CD4-positive, alpha-beta T cell treated with Interleukin-17A for 1 hour (primary cell): ENCODE results near the gene PTGDR2.

ENCODE experiments used
- DNase-seq: peaks from one replicate; pipeline ENCODE4 v3.0.0-alpha.2; 2020

PTGDR2 gene

DNA sequence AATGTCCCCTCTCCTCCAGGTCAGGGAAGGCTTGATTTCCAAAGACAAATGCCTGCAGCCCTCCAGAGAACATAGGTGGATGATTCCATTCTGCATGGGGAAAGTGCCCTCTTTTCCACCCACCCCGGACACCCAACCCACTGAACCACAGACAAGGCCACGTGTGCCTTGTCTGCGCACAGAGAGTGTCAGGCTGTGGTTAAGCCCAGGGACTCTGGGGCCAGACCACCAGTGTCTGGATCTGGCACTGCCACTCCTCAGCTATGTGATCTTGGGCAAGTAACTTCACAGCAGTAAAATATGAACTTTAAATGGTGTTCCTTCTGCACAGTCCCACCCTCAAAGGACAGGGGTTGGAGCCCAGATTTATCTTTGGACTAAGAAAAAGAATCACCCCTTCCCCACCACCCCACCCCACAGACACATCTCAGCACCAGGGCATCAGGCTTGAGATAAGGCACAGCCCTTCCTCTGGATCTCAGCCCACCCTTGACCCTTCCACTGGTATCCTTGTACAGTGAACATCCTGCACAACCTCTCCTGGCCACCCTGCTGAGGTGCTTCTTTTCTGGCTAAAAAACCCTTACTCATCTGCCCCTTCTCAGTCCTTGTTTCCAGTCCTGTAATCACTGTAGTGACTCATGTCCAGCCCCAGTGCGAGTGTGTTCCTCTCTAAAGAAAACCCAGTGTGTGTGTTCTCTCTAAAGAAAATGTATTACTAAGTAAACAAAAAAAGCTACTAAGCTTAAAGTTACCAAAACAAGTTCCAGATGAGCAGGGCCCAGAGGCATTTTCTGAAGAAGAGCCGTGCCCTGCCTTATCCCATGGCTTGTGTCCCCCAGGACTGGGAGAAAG, 1.9 kb upstream of the PTGDR2 start:
- DNase-seq = no peak

DNA sequence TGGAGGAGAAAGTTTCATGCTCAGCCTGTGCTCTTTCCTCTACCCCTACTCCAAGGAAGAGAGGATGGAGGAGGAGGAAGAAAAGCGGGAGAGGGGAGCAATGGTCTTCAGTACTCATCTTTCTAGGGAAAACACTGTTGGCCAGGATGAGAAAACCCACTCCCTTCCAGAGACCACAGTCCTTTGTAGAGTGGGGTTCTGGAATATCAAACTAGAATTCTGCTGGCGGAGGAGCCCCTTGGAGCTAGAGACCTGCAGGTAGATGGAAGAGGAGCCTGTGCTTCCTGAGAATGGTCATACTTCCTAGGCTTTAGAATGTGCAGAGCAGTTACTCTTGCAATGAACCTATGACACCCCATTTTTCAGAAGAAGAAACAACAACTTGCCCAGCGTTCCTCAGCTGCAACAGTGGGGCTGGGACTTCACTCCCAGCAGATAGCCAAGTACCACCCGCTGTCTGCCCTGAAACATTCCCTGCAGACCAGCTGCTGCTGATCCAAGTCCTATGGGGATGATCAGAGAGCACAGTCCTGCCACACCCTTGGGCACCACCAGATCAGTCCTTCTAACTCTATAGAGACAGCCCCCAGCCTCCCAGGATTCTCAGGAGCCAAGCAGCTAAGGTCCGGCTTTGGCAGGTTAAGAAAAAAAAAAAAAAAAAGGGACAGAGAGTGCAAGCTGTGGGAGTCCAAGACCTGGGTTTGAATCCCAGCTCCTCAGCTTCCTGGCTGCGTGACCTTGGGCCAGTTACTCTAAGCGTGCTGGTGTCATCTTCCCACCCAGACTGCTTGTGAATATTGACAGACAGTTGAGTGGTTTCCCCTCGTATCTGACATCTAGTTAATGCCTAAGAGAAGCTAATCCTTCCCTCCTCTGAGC, 664 bp downstream of the PTGDR2 start:
- no peak for DNase-seq

DNA sequence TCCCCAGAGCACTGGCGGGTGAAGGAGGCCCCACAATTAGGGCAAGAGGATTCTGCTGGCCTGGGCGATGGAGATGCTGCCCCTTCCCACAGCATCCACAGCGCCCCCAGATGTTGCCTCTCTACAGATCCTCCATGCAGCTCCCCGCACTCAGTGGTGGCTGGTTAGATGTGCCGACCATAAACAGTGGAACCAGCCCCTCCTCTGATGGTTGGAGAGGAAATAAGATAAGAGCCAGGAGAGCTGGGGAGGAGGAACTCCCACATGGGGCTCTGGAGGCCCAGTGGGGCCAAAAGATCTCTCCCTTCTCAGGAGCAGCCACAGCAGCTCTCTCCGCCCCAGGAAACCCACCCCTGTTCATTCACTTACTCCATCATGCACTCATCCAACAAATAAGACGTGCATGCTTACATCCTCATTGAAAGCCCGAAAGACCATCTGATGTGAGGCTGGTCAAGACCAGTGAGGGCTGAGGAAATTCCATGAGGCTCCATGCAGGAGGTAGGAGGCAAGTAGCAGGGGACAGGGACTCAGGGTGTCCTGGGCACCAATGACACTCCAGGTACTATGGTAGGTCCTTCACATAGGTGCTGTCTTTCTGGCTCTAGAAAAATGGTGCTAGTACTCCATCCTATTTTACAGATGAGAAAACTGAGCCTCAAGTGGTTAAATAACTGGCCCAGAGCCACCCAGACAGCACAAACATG, 1.5 kb downstream of the PTGDR2 start:
- DNase-seq = no peak

DNA sequence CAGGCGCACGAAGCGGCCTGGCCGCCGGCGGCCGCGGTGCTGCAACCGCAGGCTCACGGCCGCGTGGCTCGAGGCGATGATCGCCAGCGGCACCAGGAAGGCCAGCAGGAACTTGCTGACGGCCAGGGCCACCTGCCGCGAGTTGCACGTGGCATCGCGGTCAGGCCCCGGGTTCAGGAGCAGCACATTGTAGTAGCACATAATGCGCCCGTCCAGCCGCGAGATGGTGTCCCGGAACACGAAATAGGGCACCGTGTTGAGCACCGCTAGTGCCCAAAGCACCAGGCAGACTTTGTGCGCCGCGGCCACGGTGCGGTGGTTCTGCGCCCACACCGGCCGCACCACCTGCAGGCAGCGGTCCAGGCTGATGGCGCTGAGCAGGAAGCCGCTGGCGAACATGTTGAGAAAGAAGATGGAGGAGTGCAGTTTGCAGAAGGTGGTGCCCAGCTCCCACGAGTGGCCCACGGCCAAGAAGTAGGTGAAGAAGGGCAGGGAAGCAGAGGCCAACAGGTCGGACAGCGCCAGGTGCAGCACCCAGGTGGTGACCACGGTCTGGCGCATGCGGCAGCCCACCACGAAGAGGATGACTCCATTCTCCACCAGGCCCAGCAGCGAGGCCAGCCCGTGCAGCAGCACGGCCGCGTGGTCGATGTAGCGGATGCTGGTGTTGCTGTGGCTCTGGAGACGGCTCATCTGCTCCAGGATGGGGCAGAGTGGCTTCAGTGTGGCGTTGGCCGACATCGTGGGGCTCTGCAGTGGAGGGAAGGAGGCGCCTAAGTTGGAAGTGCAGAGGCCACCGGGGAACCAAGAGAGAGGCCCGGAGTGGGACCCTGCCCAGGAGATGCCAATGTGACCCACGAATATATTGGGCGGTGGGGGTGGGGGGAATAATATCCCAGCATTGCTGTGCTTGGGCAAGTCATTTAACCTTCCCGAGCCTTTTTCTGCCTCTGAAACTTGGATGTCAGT, 2.5 kb downstream of the PTGDR2 start:
- DNase-seq = no peak

DNA sequence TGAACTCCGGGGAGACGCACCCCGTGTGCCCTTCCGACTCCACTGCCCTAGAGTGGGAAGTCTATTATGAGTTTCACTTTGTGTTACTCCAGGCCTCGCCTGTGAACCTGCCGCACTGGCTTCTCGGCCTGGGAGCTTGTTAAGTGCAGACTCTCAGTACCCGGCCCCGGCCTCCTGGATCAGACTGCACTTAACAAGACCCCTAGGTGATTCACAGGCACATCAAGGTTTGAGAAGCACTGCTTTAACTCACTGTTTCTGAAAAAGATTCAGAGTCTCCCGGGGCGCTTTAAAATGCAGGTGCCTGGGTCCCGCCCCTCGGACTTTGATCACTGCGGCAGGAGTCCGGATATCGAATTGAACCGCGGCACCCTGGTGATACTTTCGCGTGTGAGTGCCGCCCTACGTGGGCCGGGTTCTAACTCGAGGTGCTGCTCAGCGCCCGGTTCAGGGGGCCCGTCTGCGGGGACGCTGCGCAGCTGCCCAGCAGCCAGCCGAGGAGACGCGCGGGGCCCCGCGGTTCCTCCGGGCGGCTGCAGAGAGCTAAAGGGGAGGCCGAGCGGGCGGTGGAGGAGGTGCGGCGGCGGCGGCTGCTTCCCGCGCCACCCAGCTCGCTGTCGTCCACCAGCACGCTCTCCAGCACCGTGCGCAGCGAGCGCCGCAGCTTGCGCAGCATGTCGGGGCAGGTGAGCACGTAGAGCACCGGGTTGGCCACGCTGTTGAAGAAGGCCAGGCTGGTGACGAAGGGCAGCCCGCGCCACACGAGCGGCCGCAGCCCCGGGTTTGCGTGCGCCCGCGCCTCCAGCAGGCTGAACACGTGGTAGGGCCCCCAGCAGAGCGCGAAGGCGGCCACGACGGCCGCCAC, 3.4 kb downstream of the PTGDR2 start:
- DNase-seq = no peak

DNA sequence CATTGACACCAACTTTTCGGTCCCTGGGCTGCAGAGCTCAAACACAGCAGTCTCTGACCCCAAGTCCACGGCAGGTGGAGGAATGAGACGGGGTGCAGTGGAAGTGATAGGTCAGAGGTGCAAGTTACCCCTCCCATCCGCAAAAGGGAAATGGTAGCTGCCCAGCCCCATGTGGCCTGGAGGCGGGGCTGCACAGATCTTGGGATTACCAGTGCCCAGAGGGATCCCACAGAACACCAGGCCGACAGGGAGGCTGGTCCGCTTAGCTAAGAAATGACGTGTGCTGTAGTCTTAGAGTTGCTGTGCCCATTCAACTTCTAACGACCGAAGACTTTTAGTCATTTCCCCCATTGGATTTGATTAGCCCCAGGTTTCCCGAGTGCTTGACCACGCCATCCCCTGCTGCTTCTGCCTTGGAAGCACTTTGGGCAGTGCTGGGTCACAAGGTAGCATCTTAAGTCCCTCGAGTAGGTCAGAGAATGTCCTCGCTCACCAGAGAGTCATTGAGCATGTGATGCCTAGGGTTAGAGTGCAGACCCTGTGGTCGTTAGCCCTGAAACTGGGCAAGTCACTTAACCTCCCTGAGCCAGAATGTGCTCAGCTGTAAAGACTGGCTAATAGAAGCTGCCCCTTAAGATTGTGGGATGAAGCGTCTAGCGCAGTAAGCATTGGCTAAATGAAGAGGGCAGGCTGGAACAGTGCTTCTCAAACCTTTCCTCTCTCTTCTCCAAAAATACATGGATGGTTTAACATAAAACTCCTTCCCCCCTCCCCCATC, 4.2 kb downstream of the PTGDR2 start:
- no peak for DNase-seq

DNA sequence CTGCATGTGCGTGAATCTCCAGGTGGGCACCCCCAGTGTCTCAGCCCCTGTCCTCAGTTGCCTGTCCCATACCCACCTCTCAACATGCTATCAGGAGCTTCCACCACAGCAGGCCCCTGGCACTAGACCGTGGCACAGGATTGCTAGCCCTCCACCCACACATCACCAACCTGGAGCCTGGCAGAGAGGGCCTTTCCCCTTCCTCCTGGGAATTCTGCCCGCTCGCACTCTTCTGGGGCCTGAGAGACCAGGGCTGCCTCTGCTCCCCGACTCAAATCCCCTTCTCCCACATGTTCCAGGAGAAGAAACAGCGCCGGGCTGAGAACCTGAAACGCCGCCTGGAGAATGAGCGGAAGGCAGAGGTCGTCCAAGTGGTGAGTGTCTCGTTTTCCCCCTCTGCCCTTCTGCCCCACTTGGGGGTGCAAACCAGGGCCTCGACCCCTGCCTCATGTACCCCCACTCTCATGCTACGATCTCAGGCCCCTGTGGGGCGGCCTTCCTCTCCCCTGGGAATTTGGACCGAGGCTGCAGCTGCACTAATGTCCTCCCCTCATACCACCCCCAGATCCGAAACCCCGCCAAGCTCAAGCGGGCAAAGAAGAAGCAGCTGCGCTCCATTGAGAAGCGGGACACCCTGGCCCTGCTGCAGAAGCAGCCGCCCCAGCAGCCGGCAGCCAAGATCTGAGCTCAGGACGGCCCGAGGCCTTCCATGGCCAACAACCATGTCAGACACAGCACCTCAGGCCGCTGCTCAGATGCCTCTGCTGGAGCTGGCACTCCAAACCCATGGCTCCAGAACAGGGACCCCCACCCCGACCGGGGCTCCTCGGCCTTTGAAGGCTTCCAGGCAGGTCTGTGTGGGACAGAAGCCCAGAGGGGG, 5.9 kb downstream of the PTGDR2 start:
- no peak for DNase-seq

DNA sequence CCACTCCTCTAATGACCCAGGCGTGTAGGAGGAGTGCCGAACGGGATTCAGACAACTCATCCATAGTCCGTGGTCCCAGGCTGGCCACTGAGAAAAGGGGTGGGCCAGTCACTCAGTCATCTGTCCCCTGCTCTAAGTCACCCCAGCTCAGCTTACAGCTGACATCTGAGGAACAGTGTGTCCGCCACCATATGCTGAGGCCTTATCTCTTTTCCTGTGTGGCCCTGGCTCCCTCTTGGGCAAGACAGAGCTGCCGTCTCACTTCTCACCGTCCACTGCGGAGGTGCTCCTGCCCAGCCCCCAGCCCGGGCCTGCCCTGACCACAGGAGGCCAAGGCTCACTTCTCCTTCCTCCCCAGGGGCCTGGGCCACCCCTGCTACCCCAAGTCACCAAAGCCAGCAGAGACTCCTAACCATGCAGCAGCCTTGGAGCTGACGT, 7.0 kb downstream of the PTGDR2 start:
- no peak for DNase-seq

DNA sequence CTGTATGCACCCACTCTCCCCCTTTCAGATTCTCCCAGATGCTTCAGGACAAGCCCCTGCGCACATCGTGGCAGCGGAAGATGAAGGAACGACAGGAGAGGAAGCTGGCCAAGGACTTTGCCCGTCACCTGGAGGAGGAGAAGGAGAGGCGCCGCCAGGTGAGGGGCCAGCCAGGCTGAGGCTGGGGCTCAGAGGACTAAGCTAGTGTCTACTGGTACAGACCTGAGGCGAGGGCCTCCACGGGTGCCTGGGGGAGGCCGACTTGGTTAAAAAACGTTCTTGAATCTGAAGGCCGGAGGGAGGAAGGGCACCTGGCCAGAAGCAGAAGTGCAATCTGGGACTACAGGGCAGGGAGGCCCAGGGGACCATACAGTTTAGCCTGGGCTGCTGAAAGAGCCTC, 7.9 kb downstream of the PTGDR2 start:
- no peak for DNase-seq

DNA sequence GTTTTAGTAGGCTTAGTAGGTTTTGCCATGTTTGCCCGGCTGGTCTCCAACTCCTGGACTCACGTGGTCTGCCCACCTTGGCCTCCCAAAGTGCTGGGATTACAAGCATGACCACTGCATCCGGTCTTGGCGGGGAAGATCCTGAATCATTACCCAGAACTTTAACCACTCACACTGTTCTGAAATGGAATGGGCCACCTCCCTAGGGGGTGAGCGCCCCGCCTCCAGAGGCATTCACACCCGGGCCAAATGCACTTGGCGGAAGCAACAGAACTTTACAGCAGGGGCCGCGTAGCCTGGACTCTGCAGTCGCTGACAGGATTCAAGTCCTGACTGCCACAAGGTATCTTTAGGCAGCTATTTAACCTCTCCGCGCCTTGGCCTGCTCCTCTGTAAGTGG, 8.5 kb downstream of the PTGDR2 start:
- DNase-seq = no peak

DNA sequence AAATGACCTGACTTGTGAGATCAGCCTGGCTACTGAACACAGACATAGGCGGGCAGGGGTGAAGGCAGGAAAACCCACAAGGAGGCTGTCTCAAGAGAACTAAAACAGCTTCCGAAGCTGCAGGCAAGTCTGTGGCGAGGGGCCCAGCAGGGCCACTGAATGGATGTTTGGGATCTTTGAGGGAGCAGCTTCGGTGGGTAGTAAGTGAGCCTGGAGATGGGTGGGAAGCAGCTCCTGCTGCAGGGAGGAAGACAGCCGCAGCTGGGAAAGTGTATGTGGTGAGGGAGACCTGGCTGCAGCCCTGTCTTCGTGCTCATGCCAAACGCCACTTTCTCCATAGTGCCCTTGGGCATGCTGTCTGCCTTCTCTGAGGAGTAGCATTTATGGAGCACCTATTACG, 10.4 kb downstream of the PTGDR2 start:
- DNase-seq = no peak

DNA sequence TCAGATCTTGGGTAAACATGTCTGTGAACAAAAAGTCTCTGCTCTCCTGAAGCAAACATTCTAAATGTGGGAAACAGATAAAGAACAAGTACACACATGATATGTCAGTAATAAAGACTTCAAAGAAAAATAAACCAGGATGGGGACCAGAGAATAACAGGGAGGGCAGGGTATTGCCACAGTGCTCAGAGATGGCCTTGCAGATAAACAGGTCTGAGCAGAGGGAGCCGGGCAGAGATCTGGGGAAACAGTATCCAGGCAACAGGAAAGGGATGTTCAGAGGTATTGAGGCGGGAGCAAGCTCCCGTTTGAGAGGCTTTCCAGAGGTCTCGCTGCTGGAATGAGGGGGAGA, 10.9 kb downstream of the PTGDR2 start:
- no peak for DNase-seq

DNA sequence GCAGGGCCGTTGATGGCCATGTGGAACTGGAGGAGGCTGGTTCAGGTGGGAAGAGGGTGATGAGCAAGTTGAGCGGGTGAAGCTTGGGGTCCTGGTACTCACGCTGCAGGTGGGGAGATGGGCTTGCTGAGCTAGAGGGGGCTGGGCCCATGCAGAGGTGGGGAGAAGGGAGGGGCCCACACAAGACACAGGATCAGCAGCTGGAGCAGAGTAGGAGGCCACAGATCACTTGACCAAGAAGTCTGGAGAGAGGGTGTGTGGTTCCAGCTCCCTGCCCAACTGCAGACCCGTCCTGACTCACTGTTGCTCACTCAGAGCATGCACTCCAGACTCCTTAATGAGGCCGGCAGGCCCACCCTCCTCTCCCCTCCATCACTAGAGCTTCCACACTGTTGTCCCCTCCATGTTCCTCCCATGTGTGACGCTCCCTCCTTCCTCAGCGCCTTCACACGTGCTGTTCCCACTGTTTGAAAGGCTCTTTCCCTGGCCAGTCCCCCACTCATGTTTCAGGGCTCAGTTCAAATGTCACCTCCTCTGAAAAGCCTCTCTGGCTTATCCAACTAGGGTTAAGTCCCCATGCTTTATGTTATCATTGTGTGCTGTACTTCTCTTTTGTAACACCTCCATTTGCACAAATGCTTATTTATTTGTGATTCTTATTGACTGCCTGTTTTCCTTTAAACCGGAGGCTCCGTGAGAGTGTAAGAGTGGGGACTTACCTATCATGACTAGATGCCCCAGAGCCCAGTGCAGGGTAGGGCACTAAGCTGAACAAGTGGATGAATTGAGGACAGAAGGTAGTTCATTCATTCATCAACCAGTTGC, 11.5 kb downstream of the PTGDR2 start:
- no peak for DNase-seq

DNA sequence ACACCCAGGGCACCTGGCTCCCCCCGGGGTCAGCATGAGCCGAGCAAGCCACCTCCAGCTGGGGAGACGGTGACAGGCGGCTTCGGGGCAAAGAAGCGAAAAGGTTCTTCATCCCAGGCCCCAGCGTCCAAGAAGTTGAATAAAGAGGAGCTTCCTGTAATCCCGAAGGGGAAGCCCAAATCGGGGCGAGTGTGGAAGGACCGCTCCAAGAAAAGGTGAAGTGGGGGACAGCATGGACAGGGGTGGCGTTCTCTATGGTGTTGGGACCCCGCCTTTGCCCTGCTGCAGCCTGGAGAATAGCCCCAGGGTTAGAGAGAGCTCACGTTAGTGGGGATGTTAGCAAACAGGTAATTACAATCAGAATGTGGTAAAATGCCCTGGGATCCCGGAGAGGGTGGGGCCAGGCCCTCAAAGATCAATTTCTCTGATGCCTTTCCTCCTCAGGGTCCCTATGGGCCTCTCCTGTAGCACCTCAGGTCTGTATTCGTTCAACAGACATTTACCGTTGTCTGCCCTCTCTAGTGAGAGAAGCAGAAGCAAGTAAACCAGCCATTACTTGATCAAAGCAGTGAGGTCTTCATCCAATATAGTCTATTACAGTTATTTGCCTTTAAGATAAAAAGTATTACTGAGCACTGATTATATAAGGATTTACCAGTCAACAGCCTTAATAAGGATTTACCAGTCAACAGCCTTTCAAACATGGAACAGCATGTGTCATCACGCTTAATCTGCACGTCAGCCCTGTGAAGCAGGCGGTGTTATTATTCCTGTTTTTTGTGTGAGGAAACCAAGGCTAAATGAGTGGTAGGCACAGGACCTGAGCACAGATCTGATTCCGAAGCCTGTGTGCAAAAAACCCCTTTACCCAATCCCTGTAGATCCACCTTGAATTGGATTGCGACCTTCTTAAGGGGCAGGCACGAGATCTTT, 12.8 kb downstream of the PTGDR2 start:
- no peak for DNase-seq

DNA sequence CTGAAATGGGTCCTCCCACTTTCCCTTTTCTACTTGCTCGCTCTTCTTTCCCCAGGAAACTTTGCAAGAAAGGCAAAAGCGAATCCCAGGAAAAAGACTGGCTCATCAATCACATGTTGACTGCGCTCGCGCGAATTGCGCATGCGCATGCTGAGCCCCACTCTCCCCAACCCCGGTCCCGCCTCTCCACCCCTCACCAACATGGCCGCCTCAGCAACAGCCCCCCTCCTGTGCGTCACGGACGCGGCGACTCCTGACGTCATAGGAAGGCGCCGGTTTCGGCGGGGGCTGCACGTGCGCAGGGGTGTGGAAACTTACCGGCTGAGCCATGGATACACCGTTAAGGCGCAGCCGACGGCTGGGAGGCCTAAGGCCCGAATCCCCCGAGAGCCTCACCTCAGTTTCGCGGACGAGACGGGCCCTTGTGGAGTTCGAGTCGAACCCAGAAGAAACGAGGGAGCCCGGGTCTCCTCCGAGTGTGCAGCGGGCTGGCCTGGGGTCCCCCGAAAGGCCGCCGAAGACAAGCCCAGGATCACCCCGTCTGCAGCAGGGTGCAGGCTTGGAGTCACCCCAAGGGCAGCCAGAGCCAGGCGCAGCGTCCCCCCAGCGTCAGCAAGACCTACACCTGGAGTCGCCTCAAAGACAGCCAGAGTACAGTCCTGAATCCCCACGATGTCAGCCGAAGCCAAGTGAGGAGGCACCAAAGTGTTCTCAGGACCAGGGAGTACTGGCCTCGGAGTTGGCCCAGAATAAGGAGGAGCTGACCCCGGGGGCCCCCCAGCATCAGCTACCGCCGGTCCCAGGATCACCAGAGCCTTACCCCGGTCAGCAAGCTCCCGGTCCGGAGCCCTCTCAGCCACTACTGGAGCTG, 13.7 kb downstream of the PTGDR2 start, which contains the start of gene CCDC86:
TSS of gene CCDC86 (plus strand) at position 317 of the 871 bp plus-strand sequence. CDS start at position 329, 12 bp downstream.
- peak; percentile 98 for DNase-seq
